Measurements from ENCODE around the gene ACOT13. TPM values are rescaled to one million over a fixed set of nuclear protein-coding genes. Genes with fewer than 3 reads are reported as not detected.

ACOT13 gene
- total RNA-seq (2012; rRNA removed) (3.6 and 8.1 TPM in 2 replicates), polyA plus RNA-seq (2012; rRNA removed) (21.2 and 25.7 TPM in 2 replicates), Bru-seq, nascent RNA (percentile 58 among the genes with signal in this experiment), BruChase-seq, experiment 1, labeled RNA remaining after a 6-hour chase (percentile 68 among the genes with signal in this experiment), BruChase-seq, experiment 2, labeled RNA remaining after a 2-hour chase (percentile 63 among the genes with signal in this experiment)
- polyA plus RNA-seq (2012; cell fraction: cytosol; rRNA removed), result 2.2 and 4.6 TPM in 2 replicates
- polyA plus RNA-seq (2012; cell fraction: nucleus; rRNA removed; ENCODE audit: low replicate concordance), result 0.85 and 6.9 TPM in 2 replicates
- long read RNA-seq, full-length matches to known transcripts, result 18 of 32 reads
- long read RNA-seq, partial matches to known transcripts, result 12 of 32 reads
- long read RNA-seq, other reads (novel, unspliced or antisense), result 2 of 32 reads

DNA sequence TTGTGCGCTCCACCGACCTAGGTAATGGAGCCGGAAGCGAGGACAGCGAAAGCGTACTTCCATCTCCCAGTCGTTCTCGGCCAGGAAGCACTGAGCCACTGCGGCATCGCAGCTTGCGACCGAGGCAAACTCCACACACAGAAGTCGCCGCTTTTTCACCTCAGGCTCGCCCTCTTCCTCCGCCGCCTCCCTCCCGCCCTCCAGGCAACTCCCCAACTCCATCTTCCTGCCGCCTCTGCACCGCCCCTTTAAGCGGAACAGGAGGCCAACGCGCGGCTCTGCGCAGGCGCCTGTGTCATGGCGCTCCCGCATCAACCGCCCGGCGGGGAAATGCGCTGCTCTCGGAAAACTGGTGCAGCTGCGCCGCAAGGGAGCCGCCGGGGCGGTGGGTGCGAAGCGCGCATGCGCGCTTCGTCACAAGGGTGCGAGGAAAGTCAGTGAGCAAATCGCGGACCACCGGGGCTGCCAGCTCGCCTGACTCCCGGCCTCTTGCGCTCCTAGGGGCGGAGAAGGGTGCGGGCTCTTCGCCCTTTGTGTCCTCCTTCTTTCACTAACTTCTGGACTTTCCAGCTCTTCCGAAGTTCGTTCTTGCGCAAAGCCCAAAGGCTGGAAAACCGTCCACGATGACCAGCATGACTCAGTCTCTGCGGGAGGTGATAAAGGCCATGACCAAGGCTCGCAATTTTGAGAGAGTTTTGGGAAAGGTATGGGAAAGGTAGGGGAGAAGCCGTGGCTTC, at the start of gene ACOT13, which contains the start of gene TDP2:
Gene ACOT13, plus strand, starts transcription at position 437 of the 737 bp plus-strand sequence. Its CDS starts 187 bp downstream, at position 624.
Gene TDP2, minus strand, starts transcription at position 259 of the 737 bp plus-strand sequence. Its CDS starts 37 bp downstream, at position 222.
- intact Hi-C loops (cut with micrococcal nuclease), result no loop called here
- POLR2A ChIA-PET (ENCODE audit: unreplicated experiment), result no interaction called here
- Histone ChIP-seq H3K79me1 (ENCODE audit: low read depth in 1 of 2, low read length in 2 of 2) (peaks cover 16 to 53% of the 10 kb centered on the region in 2 experiments; a peak in 3 of 4 replicates), H3K18ac (ENCODE audit: low read depth, low read length) (peak within 1 kb of the TSS; percentile 87), H3K56ac (ENCODE audit: extremely low read depth, insufficient read depth, low read length) (peak within 1 kb of the TSS; percentile 93), H3K4me3 (ENCODE audit: insufficient read depth, low read depth, low read length) (peak within 1 kb of the TSS; percentile 81), H4K20me1 (ENCODE audit: insufficient read depth, low read length) (no peaks in the 10 kb centered on the region), H4K91ac (ENCODE audit: insufficient read depth, low read depth, low read length) (peak within 1 kb of the TSS; percentile 98), H4K8ac (ENCODE audit: low read depth in 2 of 2, low read length in 2 of 2) (peak within 1 kb of the TSS; percentile 89 to 98), H3K27ac (ENCODE audit: insufficient read depth, low read length) (peak within 1 kb of the TSS; percentile 91), H2BK120ac (ENCODE audit: low read depth, low read length) (peak within 1 kb of the TSS; percentile 84), H2AK5ac (ENCODE audit: low read depth, low read length) (peak within 1 kb of the TSS; percentile 86), H4K5ac (ENCODE audit: low read depth, low read length) (peak within 1 kb of the TSS; percentile 93), H2BK15ac (ENCODE audit: low read depth, low read length) (peak within 1 kb of the TSS; percentile 69; the same call in 2 of the 3 replicates), H3K9me1 (ENCODE audit: insufficient read depth, low read length) (no peaks in the 10 kb centered on the region; the same call in 1 of the 2 replicates), H3K36me3 (ENCODE audit: control insufficient read depth, insufficient read depth, low read length) (peaks cover 8% of the 10 kb centered on the region), H3K14ac (replicated peaks; ENCODE audit: low read depth, low read length) (peak within 1 kb of the TSS; percentile 98), H2BK20ac (ENCODE audit: low read depth, low read length) (peak within 1 kb of the TSS; percentile 16; the same call in 1 of the 2 replicates), H2AFZ (replicated peaks; ENCODE audit: low read length, poor library complexity) (peak within 1 kb of the TSS; percentile 100), H3K9me3 (ENCODE audit: control insufficient read depth, insufficient read depth, low read length) (no peaks in the 10 kb centered on the region), H3K9ac (ENCODE audit: low read depth, low read length) (peak within 1 kb of the TSS; percentile 93), H2BK5ac (ENCODE audit: low read depth, low read length, poor library complexity, severe bottlenecking) (peak within 1 kb of the TSS; percentile 91), H3K23ac (ENCODE audit: low read depth, low read length) (peak within 1 kb of the TSS; percentile 99), H3K4me1 (ENCODE audit: control insufficient read depth, insufficient read depth, low read length) (peaks cover 2% of the 10 kb centered on the region; the same call in 1 of the 2 replicates), H3K4ac (ENCODE audit: low read depth, low read length) (peak within 1 kb of the TSS; percentile 96), H3K27me3 (ENCODE audit: control insufficient read depth, insufficient read depth, low read length) (no peaks in the 10 kb centered on the region), H3K4me2 (ENCODE audit: low read depth, low read length) (peak within 1 kb of the TSS; percentile 78), H2AK9ac (replicated peaks; ENCODE audit: low read depth, low read length, poor library complexity) (peak within 1 kb of the TSS; percentile 91)
- BruUV-seq (replicated peaks), result no TSS peak
- CTCF ChIA-PET, result interaction anchor here (1.0 kb wide), 3 partner anchors 22 to 123 kb away, joined by 3 read pairs; no protein-coding TSS in a partner anchor
- dilution Hi-C loops (cut with HindIII; ENCODE audit: low sequenced_read_pairs, unreplicated experiment), result no loop called here
- ATAC-seq (ENCODE audit: low read depth) (peak; percentile 98), DNase-seq (peak; percentile 96)
- no peak for TF ChIP-seq SMC3 (IDR thresholded peaks at IDR 0.05; ENCODE audit: low read depth, low read length)
- no peak for TF ChIP-seq USF2 (IDR thresholded peaks at IDR 0.05; ENCODE audit: low read depth, low read length)
- peak; percentile 48 for TF ChIP-seq RAD21 (IDR thresholded peaks at IDR 0.05; ENCODE audit: low read length)
- peak; percentile 16 for TF ChIP-seq RCOR1 (IDR thresholded peaks at IDR 0.05; ENCODE audit: insufficient replicate concordance, low read length)
- TF ChIP-seq POLR2A (IDR thresholded peaks at IDR 0.05; ENCODE audit: low read depth, low read length), result peak; percentile 73
- TF ChIP-seq CTCF (conservative IDR thresholded peaks at IDR 0.05; ENCODE audit: low read depth, low read length), result peak; percentile 55
- peak; percentile 30; the same call in 1 of the 2 replicates for TF ChIP-seq FOS (IDR thresholded peaks at IDR 0.05; ENCODE audit: low read depth, low read length)
- no peak; the same call in 1 of the 2 replicates for TF ChIP-seq MXI1 (IDR thresholded peaks at IDR 0.05; ENCODE audit: borderline replicate concordance, low read depth, low read length)
- peak; percentile 83; the same call in 1 of the 2 replicates for TF ChIP-seq MAZ (IDR thresholded peaks at IDR 0.05; ENCODE audit: borderline replicate concordance, low read depth, low read length)
- 0 out of 2 replicates have a peak, but pooled peaks have one; percentile 17 for TF ChIP-seq BHLHE40 (IDR thresholded peaks at IDR 0.05; ENCODE audit: low read depth, low read length)
- TF ChIP-seq CEBPB (IDR thresholded peaks at IDR 0.05; ENCODE audit: low read depth, low read length), result peak; percentile 93
- no peak for TF ChIP-seq NFE2L2 (IDR thresholded peaks at IDR 0.05; ENCODE audit: low read depth, low read length)
- in situ Hi-C loops (cut with MboI; ENCODE audit: low sequenced_read_pairs), result no loop called here
- 0% methylated on average over 16 of the region's 62 CpGs; no CpG with 5 or more reads in 1 of the 2 experiments for WGBS, 2 experiments (ENCODE audit: extremely low coverage in 2 of 2, insufficient read length in 1 of 2)
